Kidney epithelial cell (primary cell): ENCODE results near the gene BSND. TPM values are rescaled to one million over a fixed set of nuclear protein-coding genes. Genes with fewer than 3 reads are reported as not detected.

Experiments used
- DNase-seq: peaks from one replicate; pipeline ENCODE4 v3.0.0-alpha.2; 2010; ENCODE audit warnings: low read depth
- H3K27me3 ChIP-seq: 2 replicates; pipeline ENCODE4 v1.6.0; 2011; ENCODE audit warnings: low read length; ENCODE audit not compliant: control insufficient read depth, insufficient read depth
- H3K36me3 ChIP-seq: 2 replicates; pipeline ENCODE4 v1.5.1; 2011; ENCODE audit warnings: low read length; ENCODE audit not compliant: control insufficient read depth, insufficient read depth
- H3K4me3 ChIP-seq: 2 replicates; pipeline ENCODE4 v1.5.1; 2011; ENCODE audit warnings: low read depth, mild to moderate bottlenecking, control low read depth, low read length
- CTCF ChIP-seq: IDR thresholded peaks from 2 replicates; pipeline ENCODE4 v1.5.1; 2011; ENCODE audit warnings: mild to moderate bottlenecking, moderate library complexity, low read length, control low read depth, inconsistent platforms; ENCODE audit not compliant: insufficient read depth, poor library complexity, severe bottlenecking
- total RNA-seq: library from RNA; depleted of rRNA; stranded (reverse); fragments of >200 nt; gene quantifications from 2 replicates; pipeline ENCODE4 v1.2.3, GENCODE V29; 2015

The BSND gene
- total RNA-seq, 1 donor from 2014 or later, result not detected

- Histone ChIP-seq H3K27me3 (no peaks in the 10 kb centered on the region), H3K36me3 (no peaks in the 10 kb centered on the region), H3K4me3 (no peak overlapping the region)
- no peak for TF ChIP-seq CTCF
- DNase-seq, result no peak
Observed at GRCh38 chr1:55053265-55053954, 54.7 kb downstream of the BSND start.

- H3K4me3 ChIP-seq, result no peak overlapping the region
- H3K27me3 ChIP-seq, result no peaks in the 10 kb centered on the region
- H3K36me3 ChIP-seq, result no peaks in the 10 kb centered on the region
- TF ChIP-seq CTCF, result no peak
- DNase-seq, result no peak
Observed at GRCh38 chr1:55054396-55054795, 55.7 kb downstream of the BSND start.

- no peak for DNase-seq
- Histone ChIP-seq H3K36me3 (no peaks in the 10 kb centered on the region), H3K4me3 (no peak overlapping the region), H3K27me3 (no peaks in the 10 kb centered on the region)
- no peak for TF ChIP-seq CTCF
Observed at GRCh38 chr1:55055084-55055882, 56.5 kb downstream of the BSND start.

GRCh38 chr1:55055951-55056631 is 57.4 kb downstream of the BSND start:
- H3K36me3 ChIP-seq, result no peaks in the 10 kb centered on the region
- no peak for TF ChIP-seq CTCF
- no peak for DNase-seq

GRCh38 chr1:55056632-55056992 is 57.9 kb downstream of the BSND start:
- no peak for DNase-seq
- TF ChIP-seq CTCF, result no peak
- no peaks in the 10 kb centered on the region for H3K36me3 ChIP-seq
- no peak overlapping the region for H3K4me3 ChIP-seq
- H3K27me3 ChIP-seq, result no peaks in the 10 kb centered on the region

More at GRCh38 chr1:55055951-55056631, 57.4 kb downstream of the BSND start:
- Histone ChIP-seq H3K27me3 (no peaks in the 10 kb centered on the region), H3K4me3 (no peak overlapping the region)
